GM15510 (cell line): Measurements from ENCODE around the gene DNAI7.

Experiments
- POLR2A ChIP-seq: IDR thresholded peaks from 3 replicates; pipeline ENCODE4 v1.6.1; 2011; ENCODE audit warnings: borderline replicate concordance; ENCODE audit not compliant: insufficient read length; ENCODE audit errors: extremely low read depth

Gene DNAI7

DNA sequence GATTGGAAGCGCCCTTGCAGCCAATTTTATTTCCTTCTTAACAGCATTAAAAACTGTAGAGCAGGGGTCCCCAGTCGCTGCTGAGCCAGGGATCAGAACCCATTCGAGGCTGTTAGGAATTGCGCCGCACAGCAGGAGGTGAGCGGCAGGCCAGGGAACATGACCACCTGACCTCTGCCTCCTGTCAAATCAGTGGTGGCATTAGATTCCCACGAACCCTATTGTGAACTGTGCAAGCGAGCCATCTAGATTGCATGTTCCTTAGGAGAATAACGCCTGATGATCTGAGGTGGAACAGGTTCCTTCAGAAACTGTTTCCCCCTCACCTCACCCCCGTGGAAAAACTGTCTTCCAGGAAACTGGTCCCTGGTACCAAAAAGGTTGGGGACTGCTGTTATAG lies 107.4 kb downstream of the DNAI7 start:
- TF ChIP-seq POLR2A = no peak

DNA sequence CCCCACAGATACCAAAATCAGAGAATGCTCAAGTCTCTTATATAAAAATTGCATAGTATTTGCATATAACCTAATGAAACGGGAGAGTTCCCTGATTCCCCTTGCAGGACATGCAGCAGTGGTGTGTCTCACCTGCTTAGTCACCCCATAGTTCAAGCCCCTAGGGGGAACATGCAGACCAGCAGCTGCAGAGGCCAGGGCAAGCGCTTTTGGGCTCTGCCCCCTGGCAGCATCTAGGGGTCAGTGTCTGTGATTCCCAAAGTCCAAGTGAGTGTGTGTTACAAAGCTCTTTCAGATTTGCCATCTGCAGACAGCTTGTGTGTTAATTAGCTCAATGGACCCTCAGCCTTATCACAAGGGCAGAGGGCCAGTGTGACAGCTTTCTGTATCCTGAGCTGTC lies 110.1 kb downstream of the DNAI7 start:
- no peak for TF ChIP-seq POLR2A

DNA sequence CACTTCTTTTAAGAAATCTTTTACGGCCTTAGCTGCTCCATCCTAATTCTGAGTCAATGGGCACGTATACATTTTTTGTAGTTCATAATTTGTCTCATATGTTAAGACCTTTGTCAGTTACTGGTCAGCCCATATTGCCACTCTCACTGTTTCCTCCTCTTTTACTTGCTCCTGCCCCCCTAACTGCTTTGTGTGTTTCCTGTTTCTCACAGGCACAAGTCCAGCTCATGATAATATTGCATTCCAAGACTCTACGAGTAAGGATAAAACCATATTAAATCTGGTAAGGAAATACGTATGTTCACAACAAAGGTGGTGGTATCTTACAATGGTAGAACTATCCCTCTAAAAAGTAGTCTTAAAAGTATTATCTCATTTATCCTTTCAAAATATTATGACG lies 111.7 kb downstream of the DNAI7 start:
- TF ChIP-seq POLR2A = no peak

DNA sequence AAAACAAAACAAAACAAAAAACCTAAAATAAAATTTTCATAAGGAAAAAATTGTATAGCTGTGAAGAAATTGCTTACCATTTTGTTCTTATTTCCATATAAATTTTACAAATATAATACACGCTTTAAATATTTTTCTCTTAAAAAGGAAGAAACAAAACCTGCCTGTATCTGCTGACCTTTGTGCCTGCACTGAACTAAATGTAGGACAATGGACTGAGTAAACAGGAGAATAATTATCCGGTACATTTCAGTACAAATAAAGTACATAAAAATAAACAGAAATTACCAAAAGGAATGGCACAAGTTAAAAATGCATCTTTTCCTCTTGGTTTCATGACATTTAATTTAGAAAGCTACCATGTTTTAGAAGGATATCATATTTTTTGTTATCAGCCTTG lies 112.3 kb downstream of the DNAI7 start:
- TF ChIP-seq POLR2A = no peak

DNA sequence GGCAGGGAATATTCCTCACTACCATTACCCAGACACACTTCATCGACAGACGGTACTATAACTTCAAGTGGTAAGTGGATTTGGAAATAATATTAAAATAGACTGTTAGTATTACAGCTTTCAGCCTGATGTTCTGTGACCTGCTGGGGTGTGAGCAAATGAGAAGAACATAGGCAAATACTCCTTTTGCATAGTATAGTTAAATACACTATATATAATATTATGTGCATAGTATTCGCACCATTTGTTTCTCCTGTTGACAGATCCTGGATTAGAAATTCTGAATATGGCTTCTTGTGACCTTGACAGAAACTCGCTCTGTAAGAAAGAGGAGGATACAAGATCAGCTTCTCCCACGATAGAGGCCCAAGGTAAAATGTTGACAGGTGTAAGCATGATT lies 115.6 kb downstream of the DNAI7 start:
- TF ChIP-seq POLR2A = no peak

DNA sequence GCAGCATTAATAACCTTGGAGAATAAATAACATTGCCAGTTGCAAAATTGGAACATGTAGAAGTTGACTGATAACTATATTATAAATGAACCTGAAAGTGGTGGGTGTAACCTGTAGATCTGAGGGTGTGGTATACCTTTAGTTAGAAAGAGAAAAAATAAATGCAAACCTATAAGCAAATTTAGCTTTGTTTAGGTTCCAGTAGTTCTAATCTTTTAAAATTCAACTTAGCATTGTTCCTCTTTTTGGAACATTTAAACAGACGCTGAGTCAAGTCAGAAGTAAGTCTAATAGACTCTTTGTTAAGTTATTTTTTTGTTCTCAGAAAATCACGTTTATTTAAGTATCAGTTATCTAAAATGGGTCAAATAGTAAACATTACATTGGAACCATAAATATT lies 120.0 kb downstream of the DNAI7 start:
- no peak for TF ChIP-seq POLR2A

DNA sequence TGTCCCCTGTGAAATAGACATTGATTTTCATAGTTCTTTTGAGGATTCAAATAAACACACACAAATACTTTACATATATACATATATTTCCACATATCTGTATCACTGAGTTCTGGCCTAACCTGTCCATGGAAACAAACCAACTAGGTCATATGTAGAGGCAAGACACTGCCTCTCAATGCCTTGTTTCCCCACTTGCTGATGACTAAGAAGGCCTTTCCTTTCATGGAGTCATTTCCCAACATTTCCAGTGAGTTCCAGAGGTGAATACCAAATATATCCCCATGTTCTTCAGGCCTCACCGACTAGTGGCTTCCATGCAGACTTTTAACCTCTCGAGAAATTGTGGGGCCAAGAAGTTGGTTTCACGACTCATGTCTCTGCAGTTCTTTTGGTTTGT lies 120.8 kb downstream of the DNAI7 start:
- no peak for TF ChIP-seq POLR2A

DNA sequence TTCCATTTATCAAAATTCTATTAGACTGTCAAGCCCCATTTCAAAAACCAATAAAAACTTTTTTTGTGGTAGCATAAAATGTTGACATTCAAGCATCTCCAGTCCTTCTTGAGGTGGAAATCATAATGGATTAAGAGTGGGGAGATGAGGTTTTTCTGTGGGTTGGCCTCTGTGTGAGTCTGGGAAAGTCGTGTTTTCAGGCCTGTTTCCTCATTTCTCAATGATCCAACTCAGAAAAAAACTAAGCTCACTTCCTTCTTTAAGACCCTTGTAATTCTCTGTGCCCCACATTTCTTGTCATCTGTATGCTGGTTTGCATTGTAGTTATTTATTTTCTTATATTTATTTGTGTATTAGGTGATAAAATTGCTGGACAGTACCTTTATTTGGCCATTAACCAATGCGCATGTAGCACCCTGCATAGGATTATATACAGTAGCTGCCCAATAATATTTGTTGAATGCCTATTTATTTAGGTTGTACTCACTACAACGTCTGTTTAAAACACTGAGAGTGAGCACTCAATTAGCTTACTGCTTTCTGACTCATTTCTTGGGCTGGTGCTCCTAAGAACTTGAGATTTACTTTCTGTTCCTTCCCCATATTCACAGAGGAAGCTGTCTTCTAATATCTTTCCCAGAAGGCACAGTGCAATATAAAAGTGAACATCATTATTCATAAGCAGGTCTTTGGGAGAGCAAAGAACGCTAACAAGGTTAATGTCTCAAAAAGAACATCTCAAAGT lies 121.9 kb downstream of the DNAI7 start:
- TF ChIP-seq POLR2A = no peak

DNA sequence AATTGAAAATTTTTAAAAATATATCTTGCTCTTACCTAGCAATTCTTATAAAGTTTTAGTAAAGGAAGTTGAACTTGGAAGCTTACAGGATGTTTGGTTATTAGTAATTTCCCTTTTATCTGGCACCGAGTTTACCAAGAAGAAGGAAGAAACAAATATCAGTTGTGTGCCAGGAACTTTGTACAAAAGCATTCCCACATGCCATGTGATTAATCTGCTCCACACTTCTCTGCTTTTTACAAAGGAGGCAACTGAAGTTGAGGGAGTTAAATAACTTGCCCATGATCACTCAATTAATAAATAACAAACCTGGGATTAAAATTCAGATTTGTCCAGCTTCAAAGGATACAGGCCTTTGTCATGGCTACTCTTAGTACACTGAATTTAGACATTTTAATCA lies 123.6 kb downstream of the DNAI7 start:
- TF ChIP-seq POLR2A = no peak

DNA sequence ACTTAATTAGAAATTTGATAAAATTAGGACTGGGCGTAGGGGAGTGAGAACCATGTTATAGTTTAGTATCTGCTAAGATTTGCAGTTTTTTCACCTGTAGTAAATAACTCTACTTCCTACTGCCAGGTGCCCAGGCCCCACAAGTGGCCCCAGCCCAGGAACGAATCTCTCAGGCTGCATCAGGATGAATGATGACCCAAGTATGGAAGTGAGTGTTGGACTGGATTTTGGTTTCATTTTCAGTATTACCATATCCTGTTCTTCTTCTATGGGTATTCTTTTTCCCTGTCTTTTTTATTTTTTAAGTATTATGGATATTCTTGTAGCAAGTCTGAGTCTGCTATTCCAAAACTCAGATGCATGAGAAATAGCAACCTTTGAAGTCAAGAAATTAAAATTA lies 125.7 kb downstream of the DNAI7 start:
- no peak for TF ChIP-seq POLR2A

DNA sequence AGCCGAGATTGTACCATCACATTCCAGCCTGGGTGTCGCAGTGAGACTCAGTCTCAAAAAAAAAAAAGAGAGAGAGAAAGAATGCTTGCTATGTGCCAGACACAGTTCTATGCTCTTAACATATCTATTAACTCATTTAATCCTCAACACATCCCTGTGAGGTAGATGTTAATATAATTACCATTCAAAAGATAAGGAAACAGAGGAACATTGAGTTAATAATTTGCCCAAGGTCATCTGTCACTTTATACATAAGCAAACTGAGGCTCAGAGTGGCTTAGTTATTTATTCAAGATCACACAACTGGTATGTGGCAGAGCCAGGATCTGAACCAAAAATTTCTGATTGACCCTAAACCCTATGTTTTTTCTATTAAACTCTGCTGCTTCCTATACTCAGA lies 129.9 kb downstream of the DNAI7 start:
- TF ChIP-seq POLR2A = no peak

DNA sequence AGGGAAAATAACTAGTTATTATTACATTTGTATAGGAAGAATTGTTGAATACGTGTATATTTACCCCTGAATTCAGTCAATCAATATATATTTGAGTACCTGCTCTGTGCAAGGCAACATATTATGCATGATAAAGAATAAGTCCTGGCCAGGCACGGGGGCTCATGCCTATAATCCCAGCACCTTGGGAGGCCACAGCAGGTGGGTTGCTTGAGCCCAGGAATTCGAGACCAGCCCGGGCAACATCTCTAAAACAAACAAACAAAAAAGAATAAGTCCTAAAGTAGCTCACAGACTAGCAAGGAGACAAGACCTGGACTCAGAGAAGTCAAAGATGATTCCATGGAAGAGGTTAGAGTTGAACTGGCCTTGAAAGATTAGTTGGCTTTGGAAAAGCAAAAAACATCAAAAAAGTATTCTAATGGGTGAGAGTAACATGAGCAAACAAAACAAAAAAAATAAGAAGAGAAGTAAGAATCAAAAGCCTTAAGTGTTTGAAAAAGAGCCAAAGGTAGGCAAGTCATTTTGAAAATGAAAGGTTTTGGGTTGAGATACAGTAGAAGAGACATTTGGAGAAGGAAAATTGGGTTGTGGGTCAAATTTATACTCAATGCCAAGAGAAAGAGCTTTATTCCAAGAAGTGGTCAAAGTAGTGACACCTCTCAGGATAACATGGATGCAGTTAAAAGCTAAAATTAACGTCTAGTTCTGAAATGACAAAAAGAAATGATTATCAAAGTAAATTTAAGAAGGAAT lies 130.9 kb downstream of the DNAI7 start:
- no peak for TF ChIP-seq POLR2A

DNA sequence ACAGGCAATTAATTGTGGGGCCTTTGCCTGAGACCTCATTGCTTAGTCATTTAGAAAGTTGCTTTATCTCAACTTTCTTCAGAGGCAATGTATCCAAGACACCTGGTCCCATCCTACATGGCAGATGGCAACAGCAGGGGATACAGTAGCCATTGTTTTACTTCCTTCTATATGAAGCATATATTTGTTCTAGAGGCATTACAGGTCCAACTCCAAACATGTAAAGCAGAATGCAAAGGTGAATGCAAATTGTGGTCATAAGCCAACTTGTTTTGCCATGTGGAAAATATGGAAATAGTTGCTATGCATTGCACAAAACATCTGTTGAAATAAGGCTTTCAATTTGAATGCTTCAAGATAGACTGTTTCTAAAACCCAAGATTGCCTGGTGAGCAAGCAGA lies 136.3 kb downstream of the DNAI7 start:
- peak; percentile 49 for TF ChIP-seq POLR2A
